ENCODE measurements around the gene MPPED1. TPM values are rescaled to one million over a fixed set of nuclear protein-coding genes. Genes with fewer than 3 reads are reported as not detected.

The MPPED1 gene
- total RNA-seq, 2 donors from 2014 or later, result not detected

- Histone ChIP-seq H3K4me3 (no peak overlapping the region), H3K27me3 (no peaks in the 10 kb centered on the region), H3K4me1 (no peaks in the 10 kb centered on the region), H3K36me3 (replicated peaks in 1 of 2; ENCODE audit: insufficient read depth in 1 of 2, low read depth in 2 of 2) (no peaks in the 10 kb centered on the region), H3K9me3 (no peaks in the 10 kb centered on the region), H3K27ac (no peak overlapping the region)
- intact Hi-C loops (cut with DNase I), result no loop called here
- ATAC-seq (no peak), DNase-seq (no peak)
- no peak for TF ChIP-seq CTCF (IDR thresholded peaks at IDR 0.05)
- no peak for TF ChIP-seq POLR2A (IDR thresholded peaks at IDR 0.05)
- 77 to 89% methylated on average over 3 to 5 of the region's 5 CpGs for WGBS, 2 donors
Measured at GRCh38 chr22:43493297-43493696, 81.5 kb downstream of the MPPED1 start.

GRCh38 chr22:43497956-43498855 is 86.4 kb downstream of the MPPED1 start:
- ATAC-seq (no peak), DNase-seq (no peak)
- Histone ChIP-seq H3K9me3 (no peaks in the 10 kb centered on the region), H3K36me3 (replicated peaks in 1 of 2; ENCODE audit: insufficient read depth in 1 of 2, low read depth in 2 of 2) (no peaks in the 10 kb centered on the region), H3K27me3 (no peaks in the 10 kb centered on the region), H3K4me1 (no peaks in the 10 kb centered on the region), H3K27ac (no peak overlapping the region), H3K4me3 (no peak overlapping the region)
- no peak for TF ChIP-seq POLR2A (IDR thresholded peaks at IDR 0.05)
- TF ChIP-seq CTCF (IDR thresholded peaks at IDR 0.05), result no peak
- 74% methylated on average over 12 to 14 of the region's 16 CpGs for WGBS, 2 donors
- intact Hi-C loops (cut with DNase I), result no loop called here

GRCh38 chr22:43498856-43499253 is 87.0 kb downstream of the MPPED1 start:
- intact Hi-C loops (cut with DNase I), result no loop called here

GRCh38 chr22:43500792-43501785 is 89.3 kb downstream of the MPPED1 start:
- Histone ChIP-seq H3K4me1 (no peaks in the 10 kb centered on the region), H3K27me3 (no peaks in the 10 kb centered on the region), H3K27ac (no peak overlapping the region), H3K9me3 (no peaks in the 10 kb centered on the region), H3K4me3 (no peak overlapping the region), H3K36me3 (replicated peaks in 1 of 2; ENCODE audit: insufficient read depth in 1 of 2, low read depth in 2 of 2) (no peaks in the 10 kb centered on the region)
- intact Hi-C loops (cut with DNase I), result no loop called here
- TF ChIP-seq POLR2A (IDR thresholded peaks at IDR 0.05), result no peak
- TF ChIP-seq CTCF (IDR thresholded peaks at IDR 0.05), result no peak
- DNase-seq (no peak), ATAC-seq (no peak)
- 49 to 53% methylated on average over 20 to 22 of the region's 22 CpGs for WGBS, 2 donors

More at GRCh38 chr22:43498856-43499253, 87.0 kb downstream of the MPPED1 start:
- Histone ChIP-seq H3K36me3 (replicated peaks in 1 of 2; ENCODE audit: insufficient read depth in 1 of 2, low read depth in 2 of 2) (no peaks in the 10 kb centered on the region), H3K4me1 (no peaks in the 10 kb centered on the region), H3K27ac (no peak overlapping the region), H3K27me3 (no peaks in the 10 kb centered on the region), H3K4me3 (no peak overlapping the region), H3K9me3 (no peaks in the 10 kb centered on the region)
- ATAC-seq (no peak), DNase-seq (no peak)
- WGBS, 2 donors, result 70 to 79% methylated on average over 1 of the region's 1 CpG
- TF ChIP-seq POLR2A (IDR thresholded peaks at IDR 0.05), result no peak
- no peak for TF ChIP-seq CTCF (IDR thresholded peaks at IDR 0.05)

Measured in body of pancreas (tissue), 4 donors.